OCI-LY7 (cell line): Measurements from ENCODE around the gene CTSA. TPM values are rescaled to one million over a fixed set of nuclear protein-coding genes. Genes with fewer than 3 reads are reported as not detected.
A peak's percentile ranks its signal among the peaks of the same experiment; 100 is the strongest.

Source experiments
- BruUV-seq: library from RNA; stranded (reverse); fragments of 400-500 nt; replicated peaks from 2 replicates; lab custom pipeline; 2021; lab: Mats Ljungman, UMichigan
- CTCF ChIA-PET: fragments of 300-600 bp; sonication (Branson Sonifier 250); formaldehyde crosslinking; loops from one replicate; lab custom pipeline; 2022; ENCODE audit warnings: antibody characterized with exemption; ENCODE audit not compliant: unreplicated experiment; lab: Charles Lee
- POLR2A ChIA-PET: fragments of 300-600 bp; sonication (Branson Sonifier 250); formaldehyde crosslinking; loops from one replicate; lab custom pipeline; 2022; ENCODE audit warnings: antibody characterized with exemption; lab: Charles Lee
- DNase-seq: peaks from one replicate; pipeline ENCODE4 v3.0.0-alpha.2; 2015; ENCODE audit warnings: low spot score
- H2AFZ ChIP-seq: fragments of 200-600 bp; sonication (generic), shearing (Covaris generic); 2 replicates; pipeline ENCODE4 v1.6.1; 2014; ENCODE audit warnings: mild to moderate bottlenecking, antibody characterized with exemption, low read length, moderate library complexity
- H3K27ac ChIP-seq: fragments of 200-600 bp; sonication (generic); 2 replicates; pipeline ENCODE4 v1.5.1; 2014; ENCODE audit warnings: mixed run types, low read depth, mild to moderate bottlenecking, moderate library complexity, low read length, inconsistent platforms; ENCODE audit not compliant: poor library complexity, severe bottlenecking
- H3K36me3 ChIP-seq: fragments of 200-600 bp; sonication (generic); 2 replicates; pipeline ENCODE4 v1.6.1; 2014; ENCODE audit warnings: mild to moderate bottlenecking, antibody characterized with exemption, low read length, moderate library complexity, mixed read lengths; ENCODE audit not compliant: insufficient read depth
- H3K4me1 ChIP-seq: fragments of 200-600 bp; sonication (generic); 2 replicates; pipeline ENCODE4 v1.5.1; 2014; ENCODE audit warnings: mild to moderate bottlenecking, low read length; ENCODE audit not compliant: insufficient read depth, poor library complexity, severe bottlenecking
- H3K4me2 ChIP-seq: fragments of 200-600 bp; sonication (generic); 2 replicates; pipeline ENCODE4 v1.6.1; 2014; ENCODE audit warnings: mild to moderate bottlenecking, low read length
- H3K4me3 ChIP-seq: fragments of 200-600 bp; sonication (generic); 2 replicates; pipeline ENCODE4 v1.5.1; 2014; ENCODE audit warnings: mild to moderate bottlenecking, low read depth, low read length; ENCODE audit not compliant: poor library complexity, severe bottlenecking
- H3K79me2 ChIP-seq: fragments of 200-600 bp; sonication (generic); 2 replicates; pipeline ENCODE4 v1.6.1; 2016; ENCODE audit warnings: low read depth, mild to moderate bottlenecking, low read length, moderate library complexity, mixed read lengths; ENCODE audit not compliant: insufficient read depth
- H3K9me2 ChIP-seq: fragments of 200-600 bp; sonication (generic); 2 replicates; pipeline ENCODE4 v1.6.1; 2016; ENCODE audit warnings: mild to moderate bottlenecking, low read length, mixed read lengths; ENCODE audit not compliant: insufficient read depth
- H3K9me3 ChIP-seq: fragments of 200-600 bp; sonication (generic); 2 replicates; pipeline ENCODE4 v1.6.1; 2014; ENCODE audit warnings: mild to moderate bottlenecking, mixed run types, low read length, mixed read lengths
- H4K20me1 ChIP-seq: fragments of 200-600 bp; sonication (generic); 2 replicates; pipeline ENCODE4 v1.6.1; 2014; ENCODE audit warnings: mild to moderate bottlenecking, antibody characterized with exemption, low read length, moderate library complexity, mixed read lengths; ENCODE audit not compliant: insufficient read depth
- EZH2phosphoT487 ChIP-seq: fragments of 200-600 bp; sonication (generic); IDR thresholded peaks from 2 replicates; pipeline ENCODE4 v1.6.1; 2018; ENCODE audit warnings: low read depth, borderline replicate concordance, mild to moderate bottlenecking, mixed run types, antibody characterized with exemption, low read length, moderate library complexity, mixed read lengths
- intact Hi-C: fragments of 100-400 bp; cut with micrococcal nuclease; formaldehyde crosslinking; loops from one replicate; pipeline ENCODE4 v1.10.0; 2022; ENCODE audit not compliant: unreplicated experiment
- total RNA-seq, 2 experiments: library from RNA; depleted of rRNA in 1 of 2; stranded (reverse); fragments of >200 nt in 1 of 2; shearing (Covaris generic) in 1 of 2; gene quantifications; 2 replicates each; pipeline ENCODE4 v1.2.3, GENCODE V29; 2014 to 2022
- TF ChIP-seq, protein P1 (sequence below): fragments of 200-600 bp; sonication (generic); conservative IDR thresholded peaks from 2 replicates; pipeline ENCODE4 v1.5.1; 2014; ENCODE audit warnings: mild to moderate bottlenecking, antibody characterized with exemption, low read length, moderate library complexity, mixed read lengths

CTSA gene
- total RNA-seq, 2 experiments from 2014 or later, result 27.1 to 36.4 TPM

- Histone ChIP-seq H3K27ac (peak within 1 kb of the TSS; percentile 24), H4K20me1 (no peaks in the 10 kb centered on the region), H3K9me3 (no peaks in the 10 kb centered on the region), H3K36me3 (peaks cover 24% of the 10 kb centered on the region), H3K9me2 (no peaks in the 10 kb centered on the region), H3K4me1 (peaks cover 4% of the 10 kb centered on the region), H3K4me2 (peak within 1 kb of the TSS; percentile 85), H2AFZ (peak within 1 kb of the TSS; percentile 66; the same call in 1 of the 2 replicates), H3K79me2 (peaks cover 11% of the 10 kb centered on the region; the same call in 1 of the 2 replicates), H3K4me3 (peak within 1 kb of the TSS; percentile 78)
- ChIA-PET POLR2A (interaction anchor here (0.6 to 1.6 kb wide), 14 partner anchors 9 to 68 kb away, joined by 3 to 7 read pairs (median 4); partner anchors contain the start of genes ACOT8, CTSA, NEURL2 and PCIF1), CTCF (no interaction called here)
- TF ChIP-seq EZH2phosphoT487, result no peak
- TF ChIP-seq, protein P1, sequence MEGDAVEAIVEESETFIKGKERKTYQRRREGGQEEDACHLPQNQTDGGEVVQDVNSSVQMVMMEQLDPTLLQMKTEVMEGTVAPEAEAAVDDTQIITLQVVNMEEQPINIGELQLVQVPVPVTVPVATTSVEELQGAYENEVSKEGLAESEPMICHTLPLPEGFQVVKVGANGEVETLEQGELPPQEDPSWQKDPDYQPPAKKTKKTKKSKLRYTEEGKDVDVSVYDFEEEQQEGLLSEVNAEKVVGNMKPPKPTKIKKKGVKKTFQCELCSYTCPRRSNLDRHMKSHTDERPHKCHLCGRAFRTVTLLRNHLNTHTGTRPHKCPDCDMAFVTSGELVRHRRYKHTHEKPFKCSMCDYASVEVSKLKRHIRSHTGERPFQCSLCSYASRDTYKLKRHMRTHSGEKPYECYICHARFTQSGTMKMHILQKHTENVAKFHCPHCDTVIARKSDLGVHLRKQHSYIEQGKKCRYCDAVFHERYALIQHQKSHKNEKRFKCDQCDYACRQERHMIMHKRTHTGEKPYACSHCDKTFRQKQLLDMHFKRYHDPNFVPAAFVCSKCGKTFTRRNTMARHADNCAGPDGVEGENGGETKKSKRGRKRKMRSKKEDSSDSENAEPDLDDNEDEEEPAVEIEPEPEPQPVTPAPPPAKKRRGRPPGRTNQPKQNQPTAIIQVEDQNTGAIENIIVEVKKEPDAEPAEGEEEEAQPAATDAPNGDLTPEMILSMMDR, result no peak
- DNase-seq, result peak; percentile 99
- TSS peak; percentile 88 for BruUV-seq
- intact Hi-C loops, result no loop called here
Measured at GRCh38 chr20:45880988-45881788, 9.9 kb upstream of the CTSA start, which contains the start of gene ZSWIM1. TSS of gene ZSWIM1 (plus strand) at chr20:45881227. CDS start at chr20:45882593, 1,366 bp downstream.

DNA sequence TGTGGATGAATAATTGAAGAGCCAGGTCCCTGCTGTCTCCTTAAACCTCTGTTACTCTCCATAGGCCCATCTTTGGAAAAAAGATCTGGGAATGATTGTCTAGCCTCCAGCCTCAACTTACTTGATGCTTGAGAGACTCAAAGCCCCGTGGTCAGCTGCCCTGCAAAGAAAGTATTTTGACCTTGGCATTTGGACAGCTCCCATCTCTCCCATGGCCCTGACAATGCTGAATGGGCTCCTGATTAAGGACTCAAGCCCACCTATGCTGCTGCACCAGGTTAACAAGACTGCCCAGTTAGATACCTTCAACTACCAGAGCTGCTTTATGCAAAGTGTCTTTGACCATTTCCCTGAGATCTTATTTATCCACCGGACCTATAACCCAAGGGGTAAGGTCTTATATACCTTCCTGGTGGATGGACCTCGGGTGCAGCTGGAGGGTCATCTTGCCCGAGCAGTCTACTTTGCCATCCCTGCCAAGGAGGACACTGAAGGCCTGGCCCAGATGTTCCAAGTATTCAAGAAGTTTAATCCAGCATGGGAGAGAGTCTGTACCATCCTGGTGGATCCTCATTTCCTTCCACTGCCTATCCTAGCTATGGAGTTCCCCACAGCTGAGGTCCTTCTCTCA is 8.6 kb upstream of the CTSA start:
- Histone ChIP-seq H2AFZ (no peak overlapping the region), H3K4me3 (no peak overlapping the region), H3K9me2 (no peaks in the 10 kb centered on the region), H3K4me1 (peaks cover 4% of the 10 kb centered on the region), H3K36me3 (peaks cover 24% of the 10 kb centered on the region), H3K9me3 (no peaks in the 10 kb centered on the region), H3K4me2 (no peak overlapping the region), H3K79me2 (peaks cover 11% of the 10 kb centered on the region; the same call in 1 of the 2 replicates), H3K27ac (no peak overlapping the region), H4K20me1 (no peaks in the 10 kb centered on the region)
- DNase-seq, result no peak
- TF ChIP-seq, protein P1, result no peak
- TF ChIP-seq EZH2phosphoT487, result no peak
- intact Hi-C loops, result no loop called here
- CTCF ChIA-PET, result no interaction called here
- POLR2A ChIA-PET, result interaction anchor here (1.0 to 1.6 kb wide), 3 partner anchors 9 to 27 kb away, joined by 3 to 4 read pairs (median 3); partner anchors contain the start of genes ACOT8, CTSA, NEURL2 and ZSWIM3
- no TSS peak for BruUV-seq
